Large intestine (tissue), 3 donors: Measurements from ENCODE around the gene ZNF862. TPM values are rescaled to one million over a fixed set of nuclear protein-coding genes. Genes with fewer than 3 reads are reported as not detected.

Experiments used
- DNase-seq, 2 donors: peaks; one replicate each; pipeline versions ENCODE4 v3.0.0 to v3.0.0-alpha.2; 2013
- H3K27ac ChIP-seq: one replicate; pipeline ENCODE4 v1.5.1; 2013; ENCODE audit warnings: low read length
- H3K27me3 ChIP-seq: 2 replicates; pipeline ENCODE4 v1.6.1; 2013; ENCODE audit warnings: low read length; ENCODE audit not compliant: control insufficient read depth, insufficient read depth
- H3K36me3 ChIP-seq: 2 replicates; pipeline ENCODE4 v1.6.1; 2013; ENCODE audit warnings: low read length; ENCODE audit not compliant: control insufficient read depth, insufficient read depth
- H3K4me1 ChIP-seq: one replicate; pipeline ENCODE4 v1.6.1; 2013; ENCODE audit warnings: low read length; ENCODE audit not compliant: control insufficient read depth, insufficient read depth
- H3K4me3 ChIP-seq: one replicate; pipeline ENCODE4 v1.5.1; 2013; ENCODE audit warnings: low read length
- H3K9me3 ChIP-seq: one replicate; pipeline ENCODE4 v1.6.1; 2013; ENCODE audit warnings: mild to moderate bottlenecking, low read depth, low read length, moderate library complexity; ENCODE audit not compliant: control insufficient read depth
- WGBS: methylation state at CpG from one replicate; pipeline ENCODE4 v1.1.5; 2013; ENCODE audit warnings: low lambda C conversion rate; ENCODE audit not compliant: insufficient coverage; 5-methylcytosine and 5-hydroxymethylcytosine counted together
- polyA plus RNA-seq: library from polyadenylated mRNA; unstranded; fragments of 120-200 nt; gene quantifications from one replicate; pipeline ENCODE4 v1.2.1, GENCODE V29; 2013

Gene ZNF862
- polyA plus RNA-seq, 1 donor = 13.9 TPM

- Histone ChIP-seq H3K4me3 (no peak overlapping the region), H3K27ac (no peak overlapping the region), H3K4me1 (no peaks in the 10 kb centered on the region), H3K27me3 (no peaks in the 10 kb centered on the region), H3K9me3 (no peaks in the 10 kb centered on the region), H3K36me3 (peaks cover 51% of the 10 kb centered on the region)
- DNase-seq = no peak
- no CpG with 5 or more reads among the region's 7 CpGs for WGBS
These were observed 27.3 kb downstream of the ZNF862 start for GRCh38 chr7:149865437-149865836.

- Histone ChIP-seq H3K27ac (peak overlapping the region; percentile 26), H3K4me3 (no peak overlapping the region), H3K36me3 (peaks cover 43% of the 10 kb centered on the region), H3K27me3 (no peaks in the 10 kb centered on the region), H3K4me1 (no peaks in the 10 kb centered on the region), H3K9me3 (no peaks in the 10 kb centered on the region)
- WGBS = no CpG with 5 or more reads among the region's 16 CpGs
- no peak for DNase-seq
These were observed 28.1 kb downstream of the ZNF862 start for GRCh38 chr7:149866139-149866778.

- 80% methylated on average over 1 of the region's 11 CpGs for WGBS
- Histone ChIP-seq H3K4me1 (no peaks in the 10 kb centered on the region), H3K4me3 (no peak overlapping the region), H3K36me3 (peaks cover 37% of the 10 kb centered on the region), H3K27ac (peak overlapping the region; percentile 26), H3K27me3 (no peaks in the 10 kb centered on the region), H3K9me3 (no peaks in the 10 kb centered on the region)
- peak; percentile 29 to 49 for DNase-seq
These were observed 28.7 kb downstream of the ZNF862 start for GRCh38 chr7:149866779-149867447.

- no peak overlapping the region for H3K4me3 ChIP-seq
- no peaks in the 10 kb centered on the region for H3K9me3 ChIP-seq
- no peak overlapping the region for H3K27ac ChIP-seq
- peaks cover 27% of the 10 kb centered on the region for H3K36me3 ChIP-seq
- no CpG with 5 or more reads among the region's 25 CpGs for WGBS
- peaks cover 6% of the 10 kb centered on the region for H3K4me1 ChIP-seq
- no peak for DNase-seq
- H3K27me3 ChIP-seq = no peaks in the 10 kb centered on the region
These were observed 29.8 kb downstream of the ZNF862 start for GRCh38 chr7:149867762-149868622.

GRCh38 chr7:149868623-149869290, 30.6 kb downstream of the ZNF862 start:
- Histone ChIP-seq H3K4me1 (peaks cover 8% of the 10 kb centered on the region), H3K4me3 (no peak overlapping the region), H3K27me3 (no peaks in the 10 kb centered on the region), H3K27ac (no peak overlapping the region), H3K36me3 (peaks cover 22% of the 10 kb centered on the region), H3K9me3 (no peaks in the 10 kb centered on the region)
- DNase-seq = no peak
- WGBS = no CpG with 5 or more reads among the region's 7 CpGs

GRCh38 chr7:149869291-149869650, 31.1 kb downstream of the ZNF862 start:
- no CpG with 5 or more reads among the region's 5 CpGs for WGBS
- H3K4me1 ChIP-seq = peaks cover 10% of the 10 kb centered on the region
- peaks cover 17% of the 10 kb centered on the region for H3K36me3 ChIP-seq
- no peak overlapping the region for H3K27ac ChIP-seq
- H3K9me3 ChIP-seq = no peaks in the 10 kb centered on the region
- DNase-seq = no peak
- H3K4me3 ChIP-seq = no peak overlapping the region
- no peaks in the 10 kb centered on the region for H3K27me3 ChIP-seq

- H3K4me1 ChIP-seq = peaks cover 13% of the 10 kb centered on the region
- peaks cover 11% of the 10 kb centered on the region for H3K36me3 ChIP-seq
- no peaks in the 10 kb centered on the region for H3K9me3 ChIP-seq
- H3K4me3 ChIP-seq = no peak overlapping the region
- no peak overlapping the region for H3K27ac ChIP-seq
- no CpG with 5 or more reads among the region's 6 CpGs for WGBS
- DNase-seq = no peak
- peaks cover 3% of the 10 kb centered on the region for H3K27me3 ChIP-seq
These were observed 31.7 kb downstream of the ZNF862 start for GRCh38 chr7:149869867-149870266.

GRCh38 chr7:149870274-149870673, 32.1 kb downstream of the ZNF862 start:
- H3K27ac ChIP-seq = no peak overlapping the region
- DNase-seq = no peak
- H3K4me3 ChIP-seq = no peak overlapping the region
- H3K27me3 ChIP-seq = peaks cover 6% of the 10 kb centered on the region
- WGBS = no CpG with 5 or more reads among the region's 3 CpGs
- no peaks in the 10 kb centered on the region for H3K9me3 ChIP-seq
- H3K36me3 ChIP-seq = peaks cover 8% of the 10 kb centered on the region
- H3K4me1 ChIP-seq = peaks cover 13% of the 10 kb centered on the region

GRCh38 chr7:149870701-149871483, 32.7 kb downstream of the ZNF862 start:
- Histone ChIP-seq H3K27me3 (peaks cover 6% of the 10 kb centered on the region), H3K27ac (no peak overlapping the region), H3K36me3 (peaks cover 4% of the 10 kb centered on the region), H3K4me1 (peaks cover 13% of the 10 kb centered on the region), H3K9me3 (no peaks in the 10 kb centered on the region), H3K4me3 (no peak overlapping the region)
- no peak for DNase-seq
- no CpG with 5 or more reads among the region's 12 CpGs for WGBS
